ENCODE measurements around the gene ADSS1.

GRCh38 chr14:104755621-104756020, 31.6 kb downstream of the ADSS1 start:
- no peak for TF ChIP-seq CTCF (IDR thresholded peaks at IDR 0.05; ENCODE audit: low read depth, low read length, poor library complexity, severe bottlenecking)
- TF ChIP-seq EZH2phosphoT487 (IDR thresholded peaks at IDR 0.05; ENCODE audit: borderline replicate concordance, low read length), result no peak
